ENCODE measurements around the gene SLC25A13.

The SLC25A13 gene

GRCh38 chr7:96080027-96080426, 241.9 kb downstream of the SLC25A13 start:
- ATAC-seq, result no peak
- TF ChIP-seq TOX (CRISPR knock-in tag; IDR thresholded peaks at IDR 0.05; ENCODE audit: borderline replicate concordance) (no peak), ZFP3 (CRISPR knock-in tag; IDR thresholded peaks at IDR 0.05) (no peak), BACH2 (CRISPR knock-in tag; IDR thresholded peaks at IDR 0.05; ENCODE audit: borderline replicate concordance) (no peak), TCF4 (CRISPR knock-in tag; IDR thresholded peaks at IDR 0.05; ENCODE audit: borderline replicate concordance) (no peak)

GRCh38 chr7:96076350-96076707, 245.6 kb downstream of the SLC25A13 start:
- TF ChIP-seq ZNF565 (CRISPR knock-in tag; conservative IDR thresholded peaks at IDR 0.05; ENCODE audit: low read depth) (no peak), OSR1 (CRISPR knock-in tag; IDR thresholded peaks at IDR 0.05) (no peak), ZC3H10 (CRISPR knock-in tag; IDR thresholded peaks at IDR 0.05) (no peak), RARB (CRISPR knock-in tag; IDR thresholded peaks at IDR 0.05) (no peak), BACH2 (CRISPR knock-in tag; IDR thresholded peaks at IDR 0.05; ENCODE audit: borderline replicate concordance) (no peak), ZNF70 (CRISPR knock-in tag; IDR thresholded peaks at IDR 0.05) (no peak), PPARA (CRISPR knock-in tag; IDR thresholded peaks at IDR 0.05; ENCODE audit: borderline replicate concordance) (no peak)
- no peak for ATAC-seq

GRCh38 chr7:96075510-96076349, 246.2 kb downstream of the SLC25A13 start:
- TF ChIP-seq ZNF565 (CRISPR knock-in tag; conservative IDR thresholded peaks at IDR 0.05; ENCODE audit: low read depth) (0 out of 2 replicates have a peak, but pooled peaks have one; percentile 13), ZC3H10 (CRISPR knock-in tag; IDR thresholded peaks at IDR 0.05) (no peak), RARB (CRISPR knock-in tag; IDR thresholded peaks at IDR 0.05) (no peak), PPARA (CRISPR knock-in tag; IDR thresholded peaks at IDR 0.05; ENCODE audit: borderline replicate concordance) (no peak), ESRRG (CRISPR knock-in tag; IDR thresholded peaks at IDR 0.05) (no peak), TSHZ2 (CRISPR knock-in tag; IDR thresholded peaks at IDR 0.05) (0 out of 2 replicates have a peak, but pooled peaks have one; percentile 23), CSDC2 (CRISPR knock-in tag; IDR thresholded peaks at IDR 0.05) (no peak), SNAI2 (CRISPR knock-in tag; IDR thresholded peaks at IDR 0.05) (no peak), TOX (CRISPR knock-in tag; IDR thresholded peaks at IDR 0.05; ENCODE audit: borderline replicate concordance) (no peak), CSRNP3 (CRISPR knock-in tag; IDR thresholded peaks at IDR 0.05) (no peak), POU6F1 (CRISPR knock-in tag; IDR thresholded peaks at IDR 0.05; ENCODE audit: borderline replicate concordance, low read depth) (no peak), ZFP3 (CRISPR knock-in tag; IDR thresholded peaks at IDR 0.05) (no peak), OSR1 (CRISPR knock-in tag; IDR thresholded peaks at IDR 0.05) (no peak), TCF4 (CRISPR knock-in tag; IDR thresholded peaks at IDR 0.05; ENCODE audit: borderline replicate concordance) (no peak), ZNF8 (CRISPR knock-in tag; IDR thresholded peaks at IDR 0.05) (0 out of 2 replicates have a peak, but pooled peaks have one; percentile 32), BACH2 (CRISPR knock-in tag; IDR thresholded peaks at IDR 0.05; ENCODE audit: borderline replicate concordance) (no peak)
- peak; percentile 97 for ATAC-seq

- no peak for ATAC-seq
- TF ChIP-seq ZC3H10 (CRISPR knock-in tag; IDR thresholded peaks at IDR 0.05) (no peak), ZFP30 (CRISPR knock-in tag; IDR thresholded peaks at IDR 0.05) (no peak), ESRRG (CRISPR knock-in tag; IDR thresholded peaks at IDR 0.05) (no peak), SNAI2 (CRISPR knock-in tag; IDR thresholded peaks at IDR 0.05) (no peak), GLIS3 (CRISPR knock-in tag; IDR thresholded peaks at IDR 0.05) (no peak), PPARA (CRISPR knock-in tag; IDR thresholded peaks at IDR 0.05; ENCODE audit: borderline replicate concordance) (no peak), CREB5 (CRISPR knock-in tag; IDR thresholded peaks at IDR 0.05; ENCODE audit: low read depth) (no peak), OSR1 (CRISPR knock-in tag; IDR thresholded peaks at IDR 0.05) (no peak), ZFP3 (CRISPR knock-in tag; IDR thresholded peaks at IDR 0.05) (no peak), RARB (CRISPR knock-in tag; IDR thresholded peaks at IDR 0.05) (no peak), ZNF8 (CRISPR knock-in tag; IDR thresholded peaks at IDR 0.05) (no peak), POU6F1 (CRISPR knock-in tag; IDR thresholded peaks at IDR 0.05; ENCODE audit: borderline replicate concordance, low read depth) (no peak), TSHZ2 (CRISPR knock-in tag; IDR thresholded peaks at IDR 0.05) (no peak), CSDC2 (CRISPR knock-in tag; IDR thresholded peaks at IDR 0.05) (no peak), ZNF565 (CRISPR knock-in tag; conservative IDR thresholded peaks at IDR 0.05; ENCODE audit: low read depth) (no peak), TCF4 (CRISPR knock-in tag; IDR thresholded peaks at IDR 0.05; ENCODE audit: borderline replicate concordance) (no peak), BACH2 (CRISPR knock-in tag; IDR thresholded peaks at IDR 0.05; ENCODE audit: borderline replicate concordance) (no peak)
Observed at GRCh38 chr7:96074871-96075270, 247.0 kb downstream of the SLC25A13 start.

All from SK-N-SH treated with all-trans-retinoic acid at 6 μM for 48 hours (cell line).